HPDE6-E6E7 (cell line): ENCODE data around the gene ZNF862.

Source experiments
- DNase-seq: peaks from one replicate; pipeline ENCODE4 v3.0.0; 2011; ENCODE audit warnings: missing footprints; ENCODE audit errors: extremely low spot score

ZNF862 gene

GRCh38 chr7:149838224-149838991 lies at the start of gene ZNF862:
Gene ZNF862, plus strand, starts transcription at chr7:149838375. Its CDS starts 237 bp downstream, at chr7:149838612.
- peak; percentile 98 for DNase-seq

DNA sequence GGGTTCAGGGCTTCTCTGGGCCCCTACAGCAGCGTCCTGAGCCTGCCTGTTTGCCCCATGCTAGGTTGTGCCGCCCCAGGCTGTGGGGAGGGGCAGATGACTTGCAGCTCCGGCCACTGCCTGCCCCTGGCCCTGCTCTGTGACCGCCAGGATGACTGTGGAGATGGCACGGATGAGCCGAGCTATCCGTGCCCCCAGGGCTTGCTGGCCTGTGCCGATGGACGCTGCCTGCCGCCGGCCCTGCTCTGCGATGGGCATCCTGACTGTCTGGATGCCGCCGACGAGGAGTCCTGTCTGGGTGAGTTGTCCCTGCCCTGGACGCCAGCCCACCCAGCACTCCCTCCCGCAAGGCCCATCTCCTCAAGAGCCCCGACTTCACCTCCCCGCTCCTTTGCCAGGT lies 49.1 kb upstream of the ZNF862 start:
- DNase-seq: no peak

GRCh38 chr7:149790146-149790548 lies 48.0 kb upstream of the ZNF862 start:
- no peak for DNase-seq

GRCh38 chr7:149790754-149791360 lies 47.3 kb upstream of the ZNF862 start:
- no peak for DNase-seq

- DNase-seq: no peak
Measured at GRCh38 chr7:149791411-149792219, 46.6 kb upstream of the ZNF862 start.

GRCh38 chr7:149792220-149792595 lies 46.0 kb upstream of the ZNF862 start:
- DNase-seq: no peak

GRCh38 chr7:149793261-149793660 lies 44.9 kb upstream of the ZNF862 start:
- no peak for DNase-seq

DNA sequence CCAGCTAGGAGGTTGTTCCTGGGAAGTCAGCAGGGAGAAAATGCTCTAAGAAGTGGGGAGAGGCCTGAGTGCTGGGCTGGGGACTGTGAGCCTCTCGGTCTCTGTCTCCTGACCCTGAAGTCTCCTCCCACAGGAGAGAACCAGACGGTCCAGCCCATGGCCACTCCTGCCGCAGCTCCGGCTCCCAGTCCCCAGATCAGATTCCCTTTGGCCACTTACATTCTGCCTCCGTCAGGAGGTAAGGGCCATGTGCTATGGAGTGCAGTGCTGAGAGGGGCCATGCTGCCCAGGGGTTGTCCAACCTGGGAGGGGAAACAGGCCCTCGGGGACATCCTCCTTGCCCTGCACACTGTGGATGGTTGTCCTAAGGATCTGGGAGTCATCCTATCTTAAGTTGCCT lies 43.5 kb upstream of the ZNF862 start:
- no peak for DNase-seq

GRCh38 chr7:149795126-149795525 lies 43.0 kb upstream of the ZNF862 start:
- no peak for DNase-seq

DNA sequence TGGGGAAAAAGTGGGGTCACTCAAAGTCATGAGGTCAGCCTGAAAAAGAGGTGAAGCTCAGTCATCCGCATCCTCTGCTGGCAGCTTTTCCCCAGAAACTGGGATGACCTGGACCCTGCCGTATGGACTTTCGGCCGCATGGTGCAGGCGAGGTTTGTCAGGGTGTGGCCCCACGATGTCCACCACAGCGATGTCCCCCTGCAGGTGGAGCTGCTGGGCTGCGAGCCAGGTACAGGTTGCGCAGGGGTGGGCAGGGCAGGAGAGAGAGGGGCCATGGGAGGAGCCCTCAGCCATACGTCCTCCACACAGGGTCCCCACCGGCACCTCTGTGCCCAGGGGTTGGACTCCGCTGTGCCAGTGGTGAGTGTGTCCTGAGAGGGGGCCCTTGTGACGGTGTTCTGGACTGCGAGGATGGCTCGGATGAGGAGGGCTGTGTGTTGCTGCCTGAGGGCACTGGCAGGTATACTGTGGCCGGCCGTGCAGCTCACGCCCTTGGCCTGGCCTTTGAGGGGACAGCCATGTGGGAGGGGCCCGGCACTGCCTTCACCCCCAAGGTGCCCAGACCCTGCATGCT lies 41.8 kb upstream of the ZNF862 start:
- DNase-seq: no peak

DNA sequence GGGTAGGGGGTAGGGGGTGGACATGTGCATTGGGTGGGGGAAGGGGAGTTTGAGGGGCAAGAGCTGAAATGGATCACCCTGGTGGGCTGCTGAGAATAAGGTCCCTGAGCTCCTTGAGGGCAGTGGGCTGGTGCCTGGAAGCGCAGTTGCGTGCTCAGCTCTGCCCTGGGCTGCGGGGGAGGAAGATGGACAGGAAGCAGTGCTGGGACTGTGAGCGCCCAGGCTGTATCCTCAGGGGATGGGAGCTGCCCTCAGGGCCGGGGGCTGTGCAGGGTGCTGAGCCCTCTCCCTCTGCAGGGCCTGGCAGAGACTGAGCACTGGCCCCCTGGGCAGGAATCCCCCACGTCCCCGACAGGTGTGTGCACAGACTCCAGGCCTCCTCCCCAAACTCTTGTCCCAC lies 40.4 kb upstream of the ZNF862 start:
- DNase-seq: no peak

- no peak for DNase-seq
Measured at GRCh38 chr7:149799397-149800168, 38.6 kb upstream of the ZNF862 start.

DNA sequence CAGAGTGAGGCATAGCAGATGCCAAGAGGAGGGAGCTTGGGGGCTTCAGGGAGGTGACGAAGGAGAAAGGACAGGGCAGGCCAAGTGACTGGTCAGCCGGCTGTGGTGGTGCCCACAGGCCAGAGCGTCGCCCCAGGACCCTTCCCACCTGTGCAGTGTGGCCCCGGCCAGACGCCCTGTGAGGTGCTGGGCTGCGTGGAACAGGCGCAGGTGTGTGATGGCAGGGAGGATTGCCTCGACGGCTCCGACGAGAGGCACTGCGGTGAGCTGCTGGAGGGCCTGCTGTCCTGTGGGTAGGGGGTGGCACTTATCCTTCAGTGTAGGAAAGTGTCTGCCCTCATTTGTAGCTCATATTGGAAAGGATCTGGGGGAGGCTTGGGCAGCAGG lies 38.0 kb upstream of the ZNF862 start:
- DNase-seq: no peak

- no peak for DNase-seq
Measured at GRCh38 chr7:149801002-149801566, 37.1 kb upstream of the ZNF862 start.

GRCh38 chr7:149801816-149802215 lies 36.4 kb upstream of the ZNF862 start:
- DNase-seq: no peak

- no peak for DNase-seq
Measured at GRCh38 chr7:149802966-149803365, 35.2 kb upstream of the ZNF862 start.

DNA sequence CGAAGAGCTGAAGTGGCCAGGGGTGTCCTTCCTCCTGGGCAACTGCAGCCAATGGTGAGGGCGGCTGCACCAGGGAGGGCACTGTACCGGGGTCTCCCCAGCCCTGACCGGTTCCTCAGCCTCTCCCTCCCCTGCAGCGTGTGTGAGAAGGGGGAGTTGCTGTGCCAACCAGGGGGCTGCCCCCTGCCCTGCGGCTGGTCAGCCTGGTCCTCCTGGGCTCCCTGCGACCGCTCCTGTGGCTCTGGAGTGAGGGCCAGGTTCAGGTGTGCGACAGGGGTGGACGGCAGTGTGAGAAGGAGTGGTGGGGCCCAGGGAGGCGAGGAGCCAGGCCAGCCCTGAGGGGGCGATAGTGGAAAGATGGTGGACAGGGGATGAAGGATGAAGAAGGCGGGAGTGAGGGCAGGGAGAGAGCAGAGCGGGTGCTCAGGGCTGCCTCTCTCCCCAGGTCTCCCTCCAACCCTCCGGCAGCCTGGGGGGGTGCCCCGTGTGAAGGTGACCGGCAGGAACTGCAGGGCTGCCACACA lies 34.6 kb upstream of the ZNF862 start:
- no peak for DNase-seq

DNA sequence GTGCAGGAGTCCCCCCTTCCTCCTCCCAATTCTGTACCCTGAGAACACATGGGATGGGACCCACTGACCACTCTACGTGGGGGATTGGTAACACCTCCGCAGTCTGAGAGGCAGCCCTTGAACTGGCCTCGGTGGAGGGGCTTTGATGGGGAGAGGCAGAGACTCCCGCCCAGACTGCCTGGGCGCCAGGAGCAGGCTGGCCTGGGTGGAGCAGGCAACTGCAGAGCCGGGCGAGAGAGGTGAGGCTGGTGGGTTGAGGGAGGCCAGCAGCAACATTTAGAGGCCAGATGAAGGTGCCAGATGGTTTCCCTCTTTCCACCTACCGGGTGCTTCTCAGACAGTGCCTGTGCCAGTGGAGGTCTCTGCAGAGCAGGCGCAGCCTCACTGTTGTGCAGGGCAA lies 34.1 kb upstream of the ZNF862 start:
- no peak for DNase-seq

DNA sequence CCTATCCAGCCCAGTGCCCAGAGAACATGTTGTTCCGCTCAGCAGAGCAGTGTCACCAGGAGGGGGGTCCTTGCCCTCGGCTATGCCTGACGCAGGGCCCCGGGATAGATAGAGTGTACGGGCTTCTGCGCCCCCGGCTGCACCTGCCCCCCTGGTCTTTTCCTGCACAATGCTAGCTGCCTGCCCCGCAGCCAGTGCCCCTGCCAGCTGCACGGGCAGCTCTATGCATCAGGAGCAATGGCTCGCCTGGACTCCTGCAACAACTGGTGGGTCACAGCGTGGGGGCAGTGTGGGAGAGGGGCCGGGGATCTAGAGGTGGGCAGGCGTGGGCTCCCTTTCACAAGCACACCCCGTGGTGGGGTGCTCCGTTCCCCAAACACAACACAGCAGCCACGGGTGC lies 31.4 kb upstream of the ZNF862 start:
- no peak for DNase-seq

GRCh38 chr7:149808311-149808710 lies 29.9 kb upstream of the ZNF862 start:
- DNase-seq: no peak

DNA sequence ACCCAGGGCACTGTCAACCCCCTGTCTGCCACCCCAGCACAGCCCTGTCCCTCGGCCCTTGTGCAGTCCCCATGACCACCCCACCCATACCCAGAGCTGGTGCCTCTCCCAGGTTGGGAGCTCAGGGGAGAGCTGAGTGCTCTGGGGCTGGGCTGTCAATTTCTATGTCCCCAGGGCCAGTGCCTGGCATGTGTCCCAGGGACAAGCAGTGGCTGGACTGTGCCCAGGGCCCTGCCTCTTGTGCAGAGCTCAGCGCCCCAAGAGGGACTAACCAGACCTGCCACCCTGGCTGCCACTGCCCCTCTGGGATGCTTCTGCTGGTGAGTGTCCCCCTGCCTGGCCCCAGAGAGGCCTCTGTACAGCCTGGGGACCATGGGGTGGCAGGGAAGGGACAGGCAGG lies 29.0 kb upstream of the ZNF862 start:
- DNase-seq: no peak
